Neural progenitor cell (in vitro differentiated cells): Measurements from ENCODE around the gene LMX1B.
A peak's percentile ranks its signal among the peaks of the same experiment; 100 is the strongest.

Experiments used
- EZH2 ChIP-seq: fragments of 200-600 bp; sonication (generic); IDR thresholded peaks from 2 replicates; pipeline ENCODE4 v1.6.1; 2017; ENCODE audit warnings: antibody characterized with exemption, mild to moderate bottlenecking, moderate library complexity
- EZH2phosphoT487 ChIP-seq: fragments of 200-600 bp; sonication (generic); IDR thresholded peaks from 2 replicates; pipeline ENCODE4 v1.6.1; 2017; ENCODE audit warnings: antibody characterized with exemption
- TF ChIP-seq, protein P1 (sequence below): fragments of 200-600 bp; sonication (generic); IDR thresholded peaks from 2 replicates; pipeline ENCODE4 v1.5.1; 2017; ENCODE audit warnings: antibody characterized with exemption, mild to moderate bottlenecking

DNA sequence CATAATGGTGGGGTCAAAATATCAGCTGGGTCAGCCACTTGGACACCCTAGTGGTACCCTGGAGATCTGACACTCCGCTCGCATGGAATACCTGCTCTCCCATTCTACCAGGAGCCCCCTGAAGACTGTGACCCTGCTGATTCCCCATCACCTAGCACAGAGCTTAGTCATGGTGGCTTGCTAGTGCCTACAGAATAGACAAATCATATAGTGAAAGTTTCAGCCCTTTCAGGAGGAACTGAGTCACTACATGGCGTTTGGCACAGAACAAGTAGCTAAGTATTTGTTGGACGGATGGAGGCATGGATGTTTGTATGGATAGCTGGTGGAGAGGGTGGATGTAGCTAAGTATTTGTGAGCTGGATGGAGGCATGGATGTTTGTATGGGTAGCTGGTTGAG lies 65.3 kb downstream of the LMX1B start:
- TF ChIP-seq, protein P1, sequence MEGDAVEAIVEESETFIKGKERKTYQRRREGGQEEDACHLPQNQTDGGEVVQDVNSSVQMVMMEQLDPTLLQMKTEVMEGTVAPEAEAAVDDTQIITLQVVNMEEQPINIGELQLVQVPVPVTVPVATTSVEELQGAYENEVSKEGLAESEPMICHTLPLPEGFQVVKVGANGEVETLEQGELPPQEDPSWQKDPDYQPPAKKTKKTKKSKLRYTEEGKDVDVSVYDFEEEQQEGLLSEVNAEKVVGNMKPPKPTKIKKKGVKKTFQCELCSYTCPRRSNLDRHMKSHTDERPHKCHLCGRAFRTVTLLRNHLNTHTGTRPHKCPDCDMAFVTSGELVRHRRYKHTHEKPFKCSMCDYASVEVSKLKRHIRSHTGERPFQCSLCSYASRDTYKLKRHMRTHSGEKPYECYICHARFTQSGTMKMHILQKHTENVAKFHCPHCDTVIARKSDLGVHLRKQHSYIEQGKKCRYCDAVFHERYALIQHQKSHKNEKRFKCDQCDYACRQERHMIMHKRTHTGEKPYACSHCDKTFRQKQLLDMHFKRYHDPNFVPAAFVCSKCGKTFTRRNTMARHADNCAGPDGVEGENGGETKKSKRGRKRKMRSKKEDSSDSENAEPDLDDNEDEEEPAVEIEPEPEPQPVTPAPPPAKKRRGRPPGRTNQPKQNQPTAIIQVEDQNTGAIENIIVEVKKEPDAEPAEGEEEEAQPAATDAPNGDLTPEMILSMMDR: peak; percentile 20
- TF ChIP-seq EZH2: no peak
- TF ChIP-seq EZH2phosphoT487: no peak
